AG04450 (cell line): ENCODE data around the gene MATN4. TPM values are rescaled to one million over a fixed set of nuclear protein-coding genes. Genes with fewer than 3 reads are reported as not detected.
A peak's percentile ranks its signal among the peaks of the same experiment; 100 is the strongest.

Experiments
- CTCF ChIA-PET: fragments of 300-600, 350-600 bp; formaldehyde crosslinking; extraction: SDS; loops from one replicate; lab custom pipeline; 2022; ENCODE audit warnings: antibody characterized with exemption, inconsistent platforms; lab: Charles Lee
- POLR2A ChIA-PET: fragments of 350-600 bp; formaldehyde crosslinking; extraction: SDS; loops from one replicate; lab custom pipeline; 2021; ENCODE audit warnings: antibody characterized with exemption, inconsistent platforms; lab: Yijun Ruan, JAX
- DNase-seq: peaks from one replicate; pipeline ENCODE4 v3.0.0-alpha.2; 2011; ENCODE audit warnings: low read depth, low spot score
- H3K27ac ChIP-seq: one replicate; pipeline ENCODE4 v1.5.1; 2012; ENCODE audit warnings: low read depth, low read length, control low read depth
- H3K27me3 ChIP-seq: one replicate; pipeline ENCODE4 v1.6.0; 2012; ENCODE audit warnings: low read length; ENCODE audit not compliant: control insufficient read depth, insufficient read depth
- H3K4me3 ChIP-seq: 2 replicates; pipeline ENCODE4 v1.5.1; 2011; ENCODE audit warnings: mild to moderate bottlenecking, low read depth, low read length, control low read depth
- H3K9me3 ChIP-seq: 2 replicates; pipeline ENCODE4 v1.5.1; 2012; ENCODE audit warnings: low read length; ENCODE audit not compliant: control insufficient read depth, insufficient read depth
- CTCF ChIP-seq: IDR thresholded peaks from 2 replicates; pipeline ENCODE4 v1.5.1; 2011; ENCODE audit warnings: low read depth, low read length, control low read depth, inconsistent platforms
- polyA plus RNA-seq: library from polyadenylated mRNA; depleted of rRNA; stranded (reverse); fragments of >200 nt; gene quantifications from 2 replicates; pipeline ENCODE4 v1.2.3, GENCODE V29; 2011

The MATN4 gene
- polyA plus RNA-seq, 1 experiment = not detected

GRCh38 chr20:45346851-45347250 lies 38.8 kb upstream of the MATN4 start:
- CTCF ChIA-PET = interaction anchor here (0.7 to 1.7 kb wide), 4 partner anchors 16 to 623 kb away, joined by 3 to 7 read pairs (median 5); partner anchors contain the start of gene SYS1
- DNase-seq = no peak
- Histone ChIP-seq H3K9me3 (no peaks in the 10 kb centered on the region; the same call in 1 of the 2 replicates), H3K27ac (peak overlapping the region; percentile 70), H3K4me3 (peak overlapping the region; percentile 97), H3K27me3 (no peaks in the 10 kb centered on the region)
- no peak for TF ChIP-seq CTCF
- POLR2A ChIA-PET = interaction anchor here (0.7 to 4.7 kb wide), 9 partner anchors 10 to 53 kb away, joined by 3 to 58 read pairs (median 4); partner anchors contain the start of gene SYS1

GRCh38 chr20:45346291-45346718 lies 38.2 kb upstream of the MATN4 start:
- no peaks in the 10 kb centered on the region; the same call in 1 of the 2 replicates for H3K9me3 ChIP-seq
- TF ChIP-seq CTCF = no peak
- no peak for DNase-seq
- CTCF ChIA-PET = interaction anchor here (1.1 to 1.7 kb wide), 5 partner anchors 17 to 425 kb away, joined by 3 to 7 read pairs (median 5); partner anchors contain the start of gene SYS1
- H3K4me3 ChIP-seq = peak overlapping the region; percentile 97
- peak overlapping the region; percentile 47 for H3K27ac ChIP-seq
- H3K27me3 ChIP-seq = no peaks in the 10 kb centered on the region
- POLR2A ChIA-PET = interaction anchor here (1.1 to 4.7 kb wide), 8 partner anchors 9 to 27 kb away, joined by 4 to 58 read pairs (median 4); partner anchors contain the start of gene SYS1

DNA sequence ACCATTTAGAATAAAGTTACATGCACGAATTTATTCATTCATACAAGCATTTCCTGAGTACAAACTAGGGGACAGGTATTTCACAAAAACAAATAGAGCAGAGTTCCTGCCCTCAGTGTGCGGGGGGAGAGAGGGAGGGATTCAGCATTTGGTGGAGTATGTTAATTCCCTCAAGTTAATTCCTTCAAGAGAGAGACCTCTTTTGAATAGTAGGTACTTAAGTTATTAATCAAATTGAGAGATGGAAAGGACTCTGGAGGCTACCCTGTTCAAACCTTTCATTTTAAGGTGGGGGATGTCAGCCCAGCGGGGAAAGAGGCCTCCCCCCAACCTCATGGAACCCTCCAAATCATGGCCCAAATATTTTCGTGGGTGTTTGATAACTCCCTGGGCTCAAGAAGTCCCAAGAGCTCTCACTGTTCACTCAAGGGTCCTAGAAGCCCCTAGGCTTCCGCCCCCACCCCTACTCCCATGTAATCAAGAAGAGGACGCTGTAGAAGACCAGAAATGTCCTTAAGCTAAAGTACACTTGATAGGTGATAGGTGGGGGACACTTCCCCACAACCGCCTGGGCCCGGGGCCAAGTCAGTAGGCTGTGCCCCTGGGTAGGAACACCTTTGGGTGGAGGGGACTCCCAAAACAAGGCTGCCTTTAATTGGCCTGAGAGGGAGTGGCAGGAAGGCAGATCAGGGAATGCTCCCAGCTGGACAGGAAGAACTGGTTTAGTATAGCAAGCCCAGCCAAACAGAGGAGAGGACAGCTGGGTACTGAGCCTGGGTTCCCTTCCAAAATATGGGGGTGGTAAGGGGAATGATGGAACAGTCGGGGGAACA lies 37.2 kb upstream of the MATN4 start:
- no peaks in the 10 kb centered on the region for H3K27me3 ChIP-seq
- no peak for TF ChIP-seq CTCF
- H3K9me3 ChIP-seq = no peaks in the 10 kb centered on the region; the same call in 1 of the 2 replicates
- DNase-seq = no peak
- peak overlapping the region; percentile 97 for H3K4me3 ChIP-seq
- H3K27ac ChIP-seq = peak overlapping the region; percentile 89
- ChIA-PET POLR2A (interaction anchor here (1.2 to 4.7 kb wide), 6 partner anchors 8 to 22 kb away, joined by 4 to 58 read pairs (median 10); partner anchors contain the start of gene SYS1), CTCF (interaction anchor here (0.6 to 1.4 kb wide), 3 partner anchors 17 to 426 kb away, joined by 3 to 4 read pairs (median 3); partner anchors contain the start of gene SYS1)

DNA sequence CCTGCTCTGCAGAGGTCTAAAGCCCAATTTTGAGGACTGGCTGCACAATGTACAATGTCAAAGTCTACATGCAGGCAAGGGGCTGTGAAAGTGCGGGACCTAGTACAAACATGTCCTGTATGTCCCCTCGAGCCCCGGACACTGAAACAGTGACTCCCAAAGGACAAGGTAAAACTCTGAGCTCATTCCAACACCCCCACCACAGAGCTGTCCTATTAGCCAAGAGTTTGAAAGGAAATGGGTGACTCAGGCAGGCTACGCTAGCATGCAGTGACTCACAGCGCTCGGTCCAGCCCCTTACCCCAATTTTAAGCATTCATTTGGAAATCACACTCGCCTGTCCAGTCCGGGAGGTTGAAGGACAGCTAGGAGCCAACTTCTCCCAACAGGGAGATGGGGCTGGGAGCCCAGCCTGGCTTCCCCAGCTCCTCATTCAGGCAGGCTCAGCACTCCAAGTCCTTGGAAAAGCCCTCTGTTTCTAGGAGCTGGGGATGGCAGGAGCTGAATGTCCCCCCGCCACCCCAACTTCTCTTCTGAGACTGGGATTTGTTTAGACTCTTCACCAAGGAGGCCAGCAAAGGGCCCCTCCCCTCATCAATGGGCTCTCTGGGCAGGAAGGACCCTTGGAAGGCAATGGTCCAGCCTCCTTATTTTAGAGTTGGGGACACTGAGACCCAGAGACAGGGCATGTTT lies 36.2 kb upstream of the MATN4 start:
- Histone ChIP-seq H3K9me3 (no peaks in the 10 kb centered on the region; the same call in 1 of the 2 replicates), H3K4me3 (peak overlapping the region; percentile 97), H3K27ac (peak overlapping the region; percentile 89), H3K27me3 (no peaks in the 10 kb centered on the region)
- CTCF ChIA-PET = interaction anchor here (1.0 to 1.6 kb wide), 6 partner anchors 9 to 427 kb away, joined by 3 to 14 read pairs (median 4); partner anchors contain the start of gene SYS1
- no peak for TF ChIP-seq CTCF
- POLR2A ChIA-PET = interaction anchor here (0.8 to 1.7 kb wide), 8 partner anchors 8 to 92 kb away, joined by 3 to 11 read pairs (median 4); partner anchors contain the start of gene SYS1
- peak; percentile 71 for DNase-seq
